CD14-positive monocyte (primary cell): ENCODE measurements around the gene RMND5A. TPM values are rescaled to one million over a fixed set of nuclear protein-coding genes. Genes with fewer than 3 reads are reported as not detected.

Experiments used
- DNase-seq, 3 donors: peaks; one replicate each; pipeline ENCODE4 v3.0.0-alpha.2; 2011 to 2022
- H2AFZ ChIP-seq: 2 replicates; pipeline ENCODE4 v1.6.0; 2012; ENCODE audit warnings: mild to moderate bottlenecking, low read depth, low read length, inconsistent platforms; ENCODE audit not compliant: insufficient read depth, poor library complexity, severe bottlenecking
- H3K27ac ChIP-seq, 2 donors: 1 replicate in 1 of 2; 2 replicates in 1 of 2; pipeline ENCODE4 v1.5.1; 2012 to 2013; ENCODE audit warnings: low read length in 2 of 2, control low read depth in 1 of 2, inconsistent platforms in 1 of 2, low read depth in 1 of 2, mild to moderate bottlenecking in 1 of 2
- H3K27me3 ChIP-seq, 2 donors: one replicate each; pipeline versions ENCODE4 v1.6.0 to v1.6.1; 2011 to 2013; ENCODE audit warnings: low read length in 2 of 2; ENCODE audit not compliant: control insufficient read depth in 2 of 2, insufficient read depth in 2 of 2
- H3K36me3 ChIP-seq, 2 donors: replicated peaks in 1 of 2; 1 replicate in 1 of 2; 2 replicates in 1 of 2; pipeline versions ENCODE4 v1.5.1 to v1.6.1; 2012 to 2013; ENCODE audit warnings: low read length in 2 of 2, control low read depth in 1 of 2, inconsistent platforms in 1 of 2, mild to moderate bottlenecking in 1 of 2; ENCODE audit not compliant: insufficient read depth in 2 of 2, control insufficient read depth in 1 of 2
- H3K4me1 ChIP-seq, 2 donors: 1 replicate in 1 of 2; 2 replicates in 1 of 2; pipeline versions ENCODE4 v1.5.1 to v1.6.1; 2012 to 2013; ENCODE audit warnings: low read length in 2 of 2, control low read depth in 1 of 2, inconsistent platforms in 1 of 2, mild to moderate bottlenecking in 1 of 2, moderate library complexity in 1 of 2; ENCODE audit not compliant: insufficient read depth in 2 of 2, control insufficient read depth in 1 of 2
- H3K4me2 ChIP-seq: replicated peaks from 2 replicates; pipeline ENCODE3; 2012; ENCODE audit warnings: low read length, moderate library complexity, mild to moderate bottlenecking; ENCODE audit not compliant: poor library complexity, severe bottlenecking; ENCODE audit errors: extremely low read depth
- H3K4me3 ChIP-seq, 3 experiments: fragments of 200-600 bp in 1 of 3; sonication (generic) in 1 of 3; replicated peaks in 1 of 3; 1 replicate in 2 of 3; 2 replicates in 1 of 3; pipeline ENCODE4 v1.5.1; 2011 to 2013; ENCODE audit warnings: low read length in 3 of 3, mild to moderate bottlenecking in 3 of 3, control low read depth in 2 of 3, low read depth in 2 of 3, inconsistent platforms in 1 of 3, moderate library complexity in 1 of 3
- H3K79me2 ChIP-seq: 2 replicates; pipeline ENCODE4 v1.6.0; 2012; ENCODE audit warnings: mild to moderate bottlenecking, control low read depth, inconsistent platforms, low read length, moderate library complexity; ENCODE audit not compliant: insufficient read depth
- H3K9ac ChIP-seq: 2 replicates; pipeline ENCODE4 v1.6.0; 2017; ENCODE audit warnings: low read length, mild to moderate bottlenecking; ENCODE audit not compliant: insufficient read depth, poor library complexity, severe bottlenecking
- H3K9me3 ChIP-seq, 2 donors: replicated peaks in 1 of 2; 1 replicate in 1 of 2; 2 replicates in 1 of 2; pipeline versions ENCODE4 v1.5.1 to v1.6.1; 2012 to 2013; ENCODE audit warnings: low read length in 2 of 2, control low read depth in 1 of 2; ENCODE audit not compliant: control insufficient read depth in 1 of 2, insufficient read depth in 1 of 2
- H4K20me1 ChIP-seq: 2 replicates; pipeline ENCODE4 v1.6.0; 2012; ENCODE audit warnings: mild to moderate bottlenecking, low read length, control low read depth, moderate library complexity; ENCODE audit not compliant: insufficient read depth
- H3K27ac Mint-ChIP-seq, 7 donors: one replicate each; pipeline ENCODE4 v1.8.0; 2020; ENCODE audit warnings: mild to moderate bottlenecking in 7 of 7, mixed read lengths in 7 of 7, moderate library complexity in 6 of 7, inconsistent platforms in 2 of 7
- H3K27me3 Mint-ChIP-seq, 3 donors: one replicate each; pipeline ENCODE4 v1.8.0; 2021 to 2022; ENCODE audit warnings: low read depth in 3 of 3, mild to moderate bottlenecking in 3 of 3, mixed read lengths in 3 of 3, moderate library complexity in 3 of 3, inconsistent platforms in 1 of 3
- H3K36me3 Mint-ChIP-seq, 2 donors: one replicate each; pipeline ENCODE4 v1.8.0; 2020; ENCODE audit warnings: mixed read lengths in 2 of 2, inconsistent platforms in 1 of 2, mild to moderate bottlenecking in 1 of 2
- H3K4me1 Mint-ChIP-seq: one replicate; pipeline ENCODE4 v1.8.0; 2020; ENCODE audit warnings: mild to moderate bottlenecking, mixed read lengths
- H3K4me3 Mint-ChIP-seq, 2 donors: one replicate each; pipeline ENCODE4 v1.8.0; 2020; ENCODE audit warnings: mild to moderate bottlenecking in 2 of 2, mixed read lengths in 2 of 2, moderate library complexity in 1 of 2
- H3K9me3 Mint-ChIP-seq, 7 donors: one replicate each; pipeline ENCODE4 v1.8.0; 2020 to 2022; ENCODE audit warnings: mixed read lengths in 7 of 7, mild to moderate bottlenecking in 6 of 7, moderate library complexity in 6 of 7, inconsistent platforms in 2 of 7
- WGBS: methylation state at CpG from one replicate; pipeline ENCODE4 v1.1.5; 2013; ENCODE audit warnings: missing lambda C conversion rate; ENCODE audit not compliant: insufficient coverage; 5-methylcytosine and 5-hydroxymethylcytosine counted together
- intact Hi-C, 2 donors: fragments of 100-400 bp; cut with micrococcal nuclease; formaldehyde crosslinking; loops; one replicate each; pipeline versions ENCODE4 v1.15.0 to v1.15.1; 2023
- polyA plus RNA-seq, 3 donors: library from polyadenylated mRNA; depleted of rRNA in 1 of 3; unstranded in 2 of 3; stranded (reverse) in 1 of 3; fragments of 300-500 nt in 2 of 3; fragments of >200 nt in 1 of 3; fragmentation: Illumina TruSeq in 2 of 3; gene quantifications; 1 replicate in 2 of 3; 2 replicates in 1 of 3; pipeline ENCODE4 v1.2.3, GENCODE V29; 2012 to 2021
- TF ChIP-seq, protein P1 (sequence below): fragments of 200-600 bp; IDR thresholded peaks from one replicate; pipeline ENCODE4 v1.8.0; 2022; ENCODE audit warnings: antibody characterized with exemption, mild to moderate bottlenecking

The RMND5A gene
- polyA plus RNA-seq, 3 donors: 18.5 to 20.3 (median 18.9) TPM

DNA sequence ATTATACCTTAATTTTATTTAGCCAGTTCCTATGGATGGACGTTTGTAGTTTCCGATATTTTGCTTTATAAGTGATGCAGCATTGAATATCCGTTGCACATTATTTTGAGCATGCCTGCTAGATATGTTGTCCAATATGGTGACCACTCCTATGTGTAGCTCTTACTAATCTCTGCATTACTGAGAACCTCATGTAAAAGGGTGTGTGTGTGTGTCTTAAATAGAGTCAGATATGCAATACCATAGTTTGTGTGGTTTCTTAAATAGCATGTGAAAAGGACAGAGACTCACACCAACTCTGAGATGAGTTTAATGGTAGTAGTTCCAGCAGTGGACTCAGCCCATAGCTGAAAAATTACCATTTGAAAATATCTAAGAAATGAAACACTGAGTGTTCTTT lies 38.3 kb downstream of the RMND5A start:
- peaks cover 59 to 65% of the 10 kb centered on the region in 2 donors for H3K36me3 Mint-ChIP-seq
- Histone ChIP-seq H3K4me1 (no peaks in the 10 kb centered on the region), H3K36me3 (peaks cover 21 to 68% of the 10 kb centered on the region in 2 donors), H2AFZ (no peak overlapping the region), H3K27me3 (no peaks in the 10 kb centered on the region), H3K79me2 (peaks cover 21% of the 10 kb centered on the region), H3K9ac (no peak overlapping the region), H3K4me2 (no peak overlapping the region), H3K9me3 (no peaks in the 10 kb centered on the region), H4K20me1 (peaks cover 74% of the 10 kb centered on the region), H3K4me3 (no peak overlapping the region), H3K27ac (no peak overlapping the region)
- no peak for DNase-seq
- intact Hi-C loops: no loop called here
- peaks cover 0 to 3% (median 0%) of the 10 kb centered on the region in 3 donors for H3K27me3 Mint-ChIP-seq
- H3K9me3 Mint-ChIP-seq: no peaks in the 10 kb centered on the region
- no CpG with 5 or more reads among the region's 3 CpGs for WGBS
- TF ChIP-seq, protein P1, sequence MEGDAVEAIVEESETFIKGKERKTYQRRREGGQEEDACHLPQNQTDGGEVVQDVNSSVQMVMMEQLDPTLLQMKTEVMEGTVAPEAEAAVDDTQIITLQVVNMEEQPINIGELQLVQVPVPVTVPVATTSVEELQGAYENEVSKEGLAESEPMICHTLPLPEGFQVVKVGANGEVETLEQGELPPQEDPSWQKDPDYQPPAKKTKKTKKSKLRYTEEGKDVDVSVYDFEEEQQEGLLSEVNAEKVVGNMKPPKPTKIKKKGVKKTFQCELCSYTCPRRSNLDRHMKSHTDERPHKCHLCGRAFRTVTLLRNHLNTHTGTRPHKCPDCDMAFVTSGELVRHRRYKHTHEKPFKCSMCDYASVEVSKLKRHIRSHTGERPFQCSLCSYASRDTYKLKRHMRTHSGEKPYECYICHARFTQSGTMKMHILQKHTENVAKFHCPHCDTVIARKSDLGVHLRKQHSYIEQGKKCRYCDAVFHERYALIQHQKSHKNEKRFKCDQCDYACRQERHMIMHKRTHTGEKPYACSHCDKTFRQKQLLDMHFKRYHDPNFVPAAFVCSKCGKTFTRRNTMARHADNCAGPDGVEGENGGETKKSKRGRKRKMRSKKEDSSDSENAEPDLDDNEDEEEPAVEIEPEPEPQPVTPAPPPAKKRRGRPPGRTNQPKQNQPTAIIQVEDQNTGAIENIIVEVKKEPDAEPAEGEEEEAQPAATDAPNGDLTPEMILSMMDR: no peak
- peaks cover 7% of the 10 kb centered on the region for H3K4me1 Mint-ChIP-seq
- H3K4me3 Mint-ChIP-seq: no peak overlapping the region
- H3K27ac Mint-ChIP-seq: no peak overlapping the region

DNA sequence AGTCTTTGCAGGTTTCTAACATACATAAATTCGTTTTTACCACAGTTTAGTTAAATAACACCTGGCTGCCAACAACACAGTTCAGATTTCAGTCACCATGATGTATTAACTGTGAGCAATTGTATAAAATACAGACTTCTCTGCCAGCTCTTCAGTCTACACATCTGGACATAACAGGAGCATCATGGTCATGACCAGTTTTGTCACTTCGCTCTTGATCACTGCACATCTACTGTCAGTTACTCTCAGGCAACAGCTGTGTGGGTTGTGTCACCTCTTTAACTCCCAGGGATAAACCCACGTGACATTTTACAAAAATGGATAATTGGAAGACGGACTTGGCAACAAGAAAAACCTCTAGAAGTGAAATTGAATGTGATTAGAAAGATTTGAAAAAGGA lies 40.3 kb downstream of the RMND5A start:
- peaks cover 27% of the 10 kb centered on the region for H3K79me2 ChIP-seq
- H3K4me1 ChIP-seq: no peaks in the 10 kb centered on the region
- H3K4me3 ChIP-seq: no peak overlapping the region
- H3K4me3 Mint-ChIP-seq: no peak overlapping the region
- H3K27ac ChIP-seq: no peak overlapping the region
- H3K36me3 Mint-ChIP-seq: peaks cover 44 to 47% of the 10 kb centered on the region in 2 donors
- H3K9ac ChIP-seq: no peak overlapping the region
- H3K4me1 Mint-ChIP-seq: peaks cover 7% of the 10 kb centered on the region
- no peaks in the 10 kb centered on the region for H3K9me3 Mint-ChIP-seq
- H3K36me3 ChIP-seq: peaks cover 4 to 57% of the 10 kb centered on the region in 2 donors
- intact Hi-C loops: no loop called here
- TF ChIP-seq, protein P1: no peak
- H3K9me3 ChIP-seq: no peaks in the 10 kb centered on the region
- H3K27ac Mint-ChIP-seq: no peak overlapping the region
- peaks cover 0 to 3% (median 0%) of the 10 kb centered on the region in 3 donors for H3K27me3 Mint-ChIP-seq
- no peak overlapping the region for H2AFZ ChIP-seq
- peaks cover 81% of the 10 kb centered on the region for H4K20me1 ChIP-seq
- no peak for DNase-seq
- H3K27me3 ChIP-seq: no peaks in the 10 kb centered on the region
- H3K4me2 ChIP-seq: no peak overlapping the region
- whole genome bisulfite sequencing: no CpG with 5 or more reads among the region's 4 CpGs
